Lung (tissue), 12 donors: Measurements from ENCODE around the gene LTBP2. TPM values are rescaled to one million over a fixed set of nuclear protein-coding genes. Genes with fewer than 3 reads are reported as not detected.

ENCODE experiments used
- ATAC-seq: fragments of 200-7000 bp; cut with Tn5 transposase; one replicate; pipeline ENCODE4 v1.9.1; 2020; ENCODE audit warnings: moderate number of reproducible peaks; ENCODE audit not compliant: insufficient read depth, low FRiP score
- DNase-seq, 3 donors: peaks; one replicate each; pipeline ENCODE4 v3.0.0-alpha.2; 2013 to 2017
- H3K27ac ChIP-seq, 2 donors: one replicate each; pipeline ENCODE4 v1.5.1; 2013; ENCODE audit warnings: mild to moderate bottlenecking in 2 of 2, moderate library complexity in 2 of 2, control low read depth in 1 of 2, inconsistent platforms in 1 of 2, low read depth in 1 of 2, low read length in 1 of 2
- H3K27me3 ChIP-seq, 3 donors: one replicate each; pipeline ENCODE4 v1.5.1; 2013; ENCODE audit warnings: low read length in 2 of 3; ENCODE audit not compliant: control insufficient read depth in 3 of 3, insufficient read depth in 3 of 3
- H3K36me3 ChIP-seq, 4 donors: one replicate each; pipeline ENCODE4 v1.5.1; 2013; ENCODE audit warnings: low read length in 4 of 4, mild to moderate bottlenecking in 1 of 4, moderate library complexity in 1 of 4; ENCODE audit not compliant: control insufficient read depth in 4 of 4, insufficient read depth in 4 of 4
- H3K4me1 ChIP-seq, 5 donors: one replicate each; pipeline ENCODE4 v1.5.1; 2013; ENCODE audit warnings: low read length in 5 of 5, mild to moderate bottlenecking in 2 of 5, moderate library complexity in 1 of 5; ENCODE audit not compliant: control insufficient read depth in 5 of 5, insufficient read depth in 5 of 5
- H3K4me3 ChIP-seq: one replicate; pipeline ENCODE4 v1.5.1; 2013; ENCODE audit warnings: mild to moderate bottlenecking, control low read depth, moderate library complexity
- H3K9ac ChIP-seq, 2 donors: one replicate each; pipeline ENCODE4 v1.5.1; 2013; ENCODE audit warnings: low read length in 2 of 2, control low read depth in 1 of 2; ENCODE audit not compliant: insufficient read depth in 1 of 2
- H3K9me3 ChIP-seq, 4 donors: one replicate each; pipeline ENCODE4 v1.5.1; 2013; ENCODE audit warnings: low read length in 3 of 4, mild to moderate bottlenecking in 1 of 4, moderate library complexity in 1 of 4; ENCODE audit not compliant: control insufficient read depth in 4 of 4, insufficient read depth in 3 of 4
- WGBS, 2 donors: extraction: QIAGEN DNeasy Blood & Tissue Kit; methylation state at CpG; one replicate each; pipeline ENCODE4 v1.1.7; 2013; 5-methylcytosine and 5-hydroxymethylcytosine counted together
- polyA plus RNA-seq, 2 donors: library from polyadenylated mRNA; stranded (reverse); fragments of 200-250 nt; gene quantifications; one replicate each; pipeline ENCODE4 v1.2.1, GENCODE V29; 2013
- total RNA-seq, 2 donors: library from RNA; depleted of rRNA in 1 of 2; stranded (reverse); fragments of >200 nt in 1 of 2; gene quantifications; one replicate each; pipeline ENCODE4 v1.2.1, GENCODE V29; 2014 to 2021
- TF ChIP-seq, protein P1 (sequence below): IDR thresholded peaks from 2 replicates; pipeline ENCODE4 v1.5.1; 2012; ENCODE audit warnings: mild to moderate bottlenecking; ENCODE audit errors: control extremely low read depth, extremely low read depth
- donor health status: control.
- donor health status: control.
- donor health status: Bipolar disorder and iron deficiency.
- donor health status: healthy.
- donor health status: DM: yes; HTN: yes; CAD: no.

The LTBP2 gene
- total and polyA plus RNA-seq, 4 donors, result 13.2 to 78.4 (median 25.8) TPM

- 48 to 76% methylated on average over 5 of the region's 5 CpGs for WGBS, 2 donors
- no peak for DNase-seq
Observed at GRCh38 chr14:74591899-74592298, 20.1 kb downstream of the LTBP2 start.

DNA sequence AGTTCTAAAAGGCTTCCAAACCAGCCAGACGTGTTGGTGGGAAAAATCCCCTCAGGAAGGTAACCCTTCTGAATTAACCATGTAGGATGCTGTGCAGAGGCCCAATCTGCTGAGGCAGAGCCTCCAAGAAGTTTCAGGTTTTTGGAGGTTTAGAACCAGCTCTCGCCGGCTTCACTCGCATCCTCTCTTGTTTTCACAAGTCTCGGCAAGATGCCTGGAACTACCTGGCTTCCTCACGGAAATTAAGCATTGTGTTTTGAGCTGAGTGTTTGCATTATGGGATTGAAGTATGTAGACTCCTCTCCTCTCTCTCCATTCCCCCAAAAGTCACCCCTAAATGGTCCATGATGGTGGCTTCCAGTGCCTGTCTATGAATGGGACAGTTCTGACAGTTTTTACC is 20.6 kb downstream of the LTBP2 start:
- H3K9me3 ChIP-seq, result no peaks in the 10 kb centered on the region
- ATAC-seq (no peak), DNase-seq (no peak)
- TF ChIP-seq, protein P1, sequence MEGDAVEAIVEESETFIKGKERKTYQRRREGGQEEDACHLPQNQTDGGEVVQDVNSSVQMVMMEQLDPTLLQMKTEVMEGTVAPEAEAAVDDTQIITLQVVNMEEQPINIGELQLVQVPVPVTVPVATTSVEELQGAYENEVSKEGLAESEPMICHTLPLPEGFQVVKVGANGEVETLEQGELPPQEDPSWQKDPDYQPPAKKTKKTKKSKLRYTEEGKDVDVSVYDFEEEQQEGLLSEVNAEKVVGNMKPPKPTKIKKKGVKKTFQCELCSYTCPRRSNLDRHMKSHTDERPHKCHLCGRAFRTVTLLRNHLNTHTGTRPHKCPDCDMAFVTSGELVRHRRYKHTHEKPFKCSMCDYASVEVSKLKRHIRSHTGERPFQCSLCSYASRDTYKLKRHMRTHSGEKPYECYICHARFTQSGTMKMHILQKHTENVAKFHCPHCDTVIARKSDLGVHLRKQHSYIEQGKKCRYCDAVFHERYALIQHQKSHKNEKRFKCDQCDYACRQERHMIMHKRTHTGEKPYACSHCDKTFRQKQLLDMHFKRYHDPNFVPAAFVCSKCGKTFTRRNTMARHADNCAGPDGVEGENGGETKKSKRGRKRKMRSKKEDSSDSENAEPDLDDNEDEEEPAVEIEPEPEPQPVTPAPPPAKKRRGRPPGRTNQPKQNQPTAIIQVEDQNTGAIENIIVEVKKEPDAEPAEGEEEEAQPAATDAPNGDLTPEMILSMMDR, result no peak
- H3K27ac ChIP-seq, result no peak overlapping the region
- H3K4me1 ChIP-seq, result peaks cover 19 to 44% (median 28%) of the 10 kb centered on the region in 5 donors
- no peaks in the 10 kb centered on the region for H3K36me3 ChIP-seq
- H3K4me3 ChIP-seq, result no peak overlapping the region
- H3K9ac ChIP-seq, result no peak overlapping the region
- 59 to 74% methylated on average over 6 of the region's 6 CpGs for WGBS, 2 donors
- no peaks in the 10 kb centered on the region for H3K27me3 ChIP-seq

More at GRCh38 chr14:74591899-74592298, 20.1 kb downstream of the LTBP2 start:
- Histone ChIP-seq H3K4me1 (peaks cover 23 to 49% (median 31%) of the 10 kb centered on the region in 5 donors), H3K9me3 (no peaks in the 10 kb centered on the region), H3K9ac (peak overlapping the region in 1 of 2 donors; percentile 13), H3K4me3 (no peak overlapping the region), H3K27me3 (no peaks in the 10 kb centered on the region), H3K27ac (peak overlapping the region; percentile 37 to 50), H3K36me3 (no peaks in the 10 kb centered on the region)
- TF ChIP-seq, protein P1, result no peak
- no peak for ATAC-seq

GRCh38 chr14:74589291-74589879 is 22.7 kb downstream of the LTBP2 start:
- ATAC-seq, result no peak
- 82 to 85% methylated on average over 5 of the region's 5 CpGs for WGBS, 2 donors

More at GRCh38 chr14:74589291-74589879, 22.7 kb downstream of the LTBP2 start:
- Histone ChIP-seq H3K9me3 (no peaks in the 10 kb centered on the region), H3K27me3 (no peaks in the 10 kb centered on the region), H3K4me3 (no peak overlapping the region), H3K9ac (no peak overlapping the region), H3K36me3 (no peaks in the 10 kb centered on the region), H3K27ac (no peak overlapping the region), H3K4me1 (peaks cover 3 to 28% (median 20%) of the 10 kb centered on the region in 5 donors)
- DNase-seq, result no peak
- TF ChIP-seq, protein P1, result no peak
